Peyer's patch (tissue), 4 donors: Measurements from ENCODE around the gene GPLD1. TPM values are rescaled to one million over a fixed set of nuclear protein-coding genes. Genes with fewer than 3 reads are reported as not detected.

Experiments
- DNase-seq, 3 donors: peaks; one replicate each; pipeline ENCODE4 v3.0.0-alpha.2; 2017 to 2019
- H3K27ac ChIP-seq, 4 donors: fragments of 200-600 bp; sonication (generic); one replicate each; pipeline ENCODE4 v1.5.1; 2016 to 2019
- H3K27me3 ChIP-seq, 2 donors: fragments of 200-600 bp; sonication (generic); one replicate each; pipeline ENCODE4 v1.5.1; 2019
- H3K36me3 ChIP-seq, 3 donors: fragments of 200-600 bp; sonication (generic); one replicate each; pipeline ENCODE4 v1.5.1; 2016 to 2019
- H3K4me1 ChIP-seq, 4 donors: fragments of 200-600 bp; sonication (generic); one replicate each; pipeline ENCODE4 v1.5.1; 2016 to 2019
- H3K4me3 ChIP-seq, 4 donors: fragments of 200-600 bp; sonication (generic); 1 replicate in 3 of 4; 2 replicates in 1 of 4; pipeline ENCODE4 v1.5.1; 2016 to 2019; ENCODE audit warnings: mild to moderate bottlenecking in 1 of 4
- H3K9me3 ChIP-seq, 4 donors: fragments of 200-600 bp; sonication (generic); one replicate each; pipeline ENCODE4 v1.5.1; 2016 to 2019; ENCODE audit warnings: mild to moderate bottlenecking in 1 of 4
- CTCF ChIP-seq, 6 experiments: fragments of 450-650 bp in 4 of 6; fragments of 200-600 bp in 2 of 6; sonication (generic) in 1 of 6; IDR thresholded peaks; one replicate each; pipeline ENCODE4 v1.5.1; 2017 to 2019; ENCODE audit warnings: antibody characterized with exemption in 6 of 6, mild to moderate bottlenecking in 3 of 6, moderate library complexity in 1 of 6
- POLR2A ChIP-seq, 2 donors: fragments of 450-650 bp; IDR thresholded peaks; one replicate each; pipeline ENCODE4 v1.5.1; 2017; ENCODE audit warnings: antibody characterized with exemption in 2 of 2, mild to moderate bottlenecking in 2 of 2, moderate library complexity in 2 of 2
- total RNA-seq, 4 donors: library from RNA; depleted of rRNA; stranded (reverse); fragments of >200 nt; gene quantifications; one replicate each; pipeline ENCODE4 v1.1.0, GENCODE V29; 2016

GPLD1 gene
- 1 to 10 TPM in 1 of 4 donors, not detected in 3; 2.1 TPM for total RNA-seq

- H3K4me1 ChIP-seq, result peaks cover 0 to 7% (median 2%) of the 10 kb centered on the region in 4 donors
- H3K27ac ChIP-seq, result no peak within 1 kb of the TSS
- H3K4me3 ChIP-seq, result no peak within 1 kb of the TSS
- no peaks in the 10 kb centered on the region for H3K27me3 ChIP-seq
- TF ChIP-seq CTCF (IDR thresholded peaks at IDR 0.05) (no peak), POLR2A (IDR thresholded peaks at IDR 0.05) (no peak)
- no peaks in the 10 kb centered on the region for H3K36me3 ChIP-seq
- DNase-seq, result no peak
- H3K9me3 ChIP-seq, result no peaks in the 10 kb centered on the region
These were observed at the start of gene GPLD1 for GRCh38 chr6:24489470-24489869. GPLD1 (minus strand) TSS chr6:24489578; CDS start chr6:24489511, 67 bp downstream.

- Histone ChIP-seq H3K4me3 (no peak overlapping the region), H3K9me3 (no peaks in the 10 kb centered on the region), H3K27me3 (no peaks in the 10 kb centered on the region), H3K4me1 (no peaks in the 10 kb centered on the region), H3K27ac (no peak overlapping the region), H3K36me3 (peaks cover 0 to 11% (median 0%) of the 10 kb centered on the region in 3 donors)
- no peak for DNase-seq
- TF ChIP-seq CTCF (IDR thresholded peaks at IDR 0.05), result no peak
- TF ChIP-seq POLR2A (IDR thresholded peaks at IDR 0.05), result no peak
These were observed 48.5 kb upstream of the GPLD1 start for GRCh38 chr6:24537771-24538385.

- Histone ChIP-seq H3K4me3 (no peak overlapping the region), H3K36me3 (peaks cover 0 to 11% (median 0%) of the 10 kb centered on the region in 3 donors), H3K27me3 (no peaks in the 10 kb centered on the region), H3K9me3 (no peaks in the 10 kb centered on the region), H3K4me1 (no peaks in the 10 kb centered on the region), H3K27ac (no peak overlapping the region)
- no peak for DNase-seq
- no peak for TF ChIP-seq POLR2A (IDR thresholded peaks at IDR 0.05)
- TF ChIP-seq CTCF (IDR thresholded peaks at IDR 0.05), result no peak
These were observed 47.8 kb upstream of the GPLD1 start for GRCh38 chr6:24537082-24537699.

- H3K4me3 ChIP-seq, result no peak overlapping the region
- no peak for DNase-seq
- no peak overlapping the region for H3K27ac ChIP-seq
- no peaks in the 10 kb centered on the region for H3K4me1 ChIP-seq
- TF ChIP-seq CTCF (IDR thresholded peaks at IDR 0.05), result no peak
- no peak for TF ChIP-seq POLR2A (IDR thresholded peaks at IDR 0.05)
- peaks cover 0 to 11% (median 0%) of the 10 kb centered on the region in 3 donors for H3K36me3 ChIP-seq
- no peaks in the 10 kb centered on the region for H3K9me3 ChIP-seq
- no peaks in the 10 kb centered on the region for H3K27me3 ChIP-seq
These were observed 47.1 kb upstream of the GPLD1 start for GRCh38 chr6:24536466-24536865.

- Histone ChIP-seq H3K36me3 (peaks cover 0 to 11% (median 0%) of the 10 kb centered on the region in 3 donors), H3K4me1 (no peaks in the 10 kb centered on the region)
These were observed 45.8 kb upstream of the GPLD1 start for GRCh38 chr6:24535210-24535609.

More at GRCh38 chr6:24535210-24535609, 45.8 kb upstream of the GPLD1 start:
- Histone ChIP-seq H3K9me3 (no peaks in the 10 kb centered on the region), H3K4me3 (no peak overlapping the region), H3K27ac (no peak overlapping the region), H3K27me3 (no peaks in the 10 kb centered on the region)
- DNase-seq, result no peak
- TF ChIP-seq POLR2A (IDR thresholded peaks at IDR 0.05) (no peak), CTCF (IDR thresholded peaks at IDR 0.05) (no peak)
